Thymus (tissue), 11 donors: ENCODE data around the gene THRB. TPM values are rescaled to one million over a fixed set of nuclear protein-coding genes. Genes with fewer than 3 reads are reported as not detected.
"Not testable (repeated sequence)": the region's sequence is repeated elsewhere in the genome, so short reads cannot be mapped to it uniquely, and the experiment has no call there.

Source experiments
- DNase-seq, 9 donors: peaks; one replicate each; pipeline ENCODE4 v3.0.0-alpha.2; 2013; ENCODE audit warnings: low spot score in 9 of 9, low read depth in 6 of 9, missing footprints in 1 of 9
- H3K27ac ChIP-seq, 2 donors: one replicate each; pipeline ENCODE4 v1.5.1; 2013; ENCODE audit warnings: control low read depth in 1 of 2, low read depth in 1 of 2, low read length in 1 of 2, mild to moderate bottlenecking in 1 of 2, moderate library complexity in 1 of 2
- H3K27me3 ChIP-seq, 2 donors: one replicate each; pipeline ENCODE4 v1.5.1; 2013; ENCODE audit warnings: low read length in 1 of 2; ENCODE audit not compliant: control insufficient read depth in 2 of 2, insufficient read depth in 1 of 2
- H3K36me3 ChIP-seq, 2 donors: one replicate each; pipeline ENCODE4 v1.5.1; 2013; ENCODE audit warnings: low read length in 1 of 2, mild to moderate bottlenecking in 1 of 2, moderate library complexity in 1 of 2; ENCODE audit not compliant: control insufficient read depth in 2 of 2, insufficient read depth in 2 of 2
- H3K4me1 ChIP-seq, 2 donors: one replicate each; pipeline ENCODE4 v1.5.1; 2013; ENCODE audit warnings: low read length in 2 of 2; ENCODE audit not compliant: control insufficient read depth in 2 of 2, insufficient read depth in 2 of 2
- H3K4me3 ChIP-seq, 2 donors: one replicate each; pipeline ENCODE4 v1.5.1; 2013; ENCODE audit warnings: low read length in 2 of 2, control low read depth in 1 of 2, mild to moderate bottlenecking in 1 of 2
- H3K9me3 ChIP-seq, 2 donors: one replicate each; pipeline ENCODE4 v1.5.1; 2013; ENCODE audit warnings: low read length in 1 of 2, mild to moderate bottlenecking in 1 of 2; ENCODE audit not compliant: control insufficient read depth in 2 of 2, insufficient read depth in 1 of 2
- WGBS: extraction: QIAGEN DNeasy Blood & Tissue Kit; methylation state at CpG from one replicate; pipeline ENCODE4 v1.1.7; 2013; 5-methylcytosine and 5-hydroxymethylcytosine counted together
- polyA plus RNA-seq: library from polyadenylated mRNA; stranded (reverse); fragments of 200-250 nt; gene quantifications from one replicate; pipeline ENCODE4 v1.2.3, GENCODE V29; 2013
- total RNA-seq: library from RNA; stranded (reverse); fragments of 120-200 nt; gene quantifications from one replicate; pipeline ENCODE4 v1.2.4, GENCODE V29; 2013
- donor health status: healthy.

THRB gene
- total and polyA plus RNA-seq, 2 donors = 2.2 to 3.5 TPM

DNA sequence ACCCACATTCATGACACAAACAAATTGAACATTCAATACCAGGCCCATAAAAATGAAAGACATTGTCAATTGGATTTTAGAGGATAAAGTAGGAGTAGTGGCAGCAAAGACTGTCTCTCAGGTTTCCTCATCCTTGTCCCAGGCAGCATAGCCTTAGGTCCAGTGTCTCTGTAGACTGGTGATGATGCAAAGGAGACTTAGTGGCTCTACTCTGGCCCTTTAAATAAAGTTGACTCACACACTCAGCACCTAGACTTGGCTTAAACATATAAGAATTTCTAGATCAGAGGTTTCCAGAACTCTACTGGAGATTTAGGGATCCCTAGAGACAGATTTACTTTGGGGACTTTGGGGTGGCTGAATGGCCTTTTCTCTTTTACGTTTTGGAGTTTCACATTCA lies 382.9 kb downstream of the THRB start:
- Histone ChIP-seq H3K27ac (no peak overlapping the region), H3K36me3 (no peaks in the 10 kb centered on the region), H3K9me3 (no peaks in the 10 kb centered on the region), H3K27me3 (no peaks in the 10 kb centered on the region), H3K4me3 (no peak overlapping the region), H3K4me1 (no peaks in the 10 kb centered on the region)
- WGBS = 86% methylated on average over 1 of the region's 1 CpG
- DNase-seq = no peak

DNA sequence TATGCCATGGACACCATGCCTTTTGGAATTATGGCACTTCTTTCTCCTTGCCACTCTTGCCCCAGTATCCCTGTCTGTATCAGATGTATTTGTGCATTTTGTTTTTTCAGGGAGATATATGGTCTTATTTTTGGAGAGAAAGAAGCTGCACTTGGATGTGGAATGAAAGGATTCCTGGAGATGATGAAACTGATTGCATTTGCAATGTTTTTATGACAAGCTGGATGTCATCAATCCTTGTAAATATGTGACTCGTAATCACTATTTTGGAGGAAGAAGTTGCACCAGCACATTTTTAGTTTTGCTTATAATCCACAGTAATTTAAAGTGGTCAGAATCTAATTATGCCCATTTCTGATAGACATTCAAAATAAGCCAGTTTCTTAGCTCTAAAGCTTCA lies 384.6 kb downstream of the THRB start:
- Histone ChIP-seq H3K36me3 (no peaks in the 10 kb centered on the region), H3K4me3 (no peak overlapping the region), H3K4me1 (no peaks in the 10 kb centered on the region), H3K9me3 (no peaks in the 10 kb centered on the region), H3K27ac (no peak overlapping the region), H3K27me3 (no peaks in the 10 kb centered on the region)
- DNase-seq = no peak
- 91% methylated on average over 1 of the region's 1 CpG for WGBS

DNA sequence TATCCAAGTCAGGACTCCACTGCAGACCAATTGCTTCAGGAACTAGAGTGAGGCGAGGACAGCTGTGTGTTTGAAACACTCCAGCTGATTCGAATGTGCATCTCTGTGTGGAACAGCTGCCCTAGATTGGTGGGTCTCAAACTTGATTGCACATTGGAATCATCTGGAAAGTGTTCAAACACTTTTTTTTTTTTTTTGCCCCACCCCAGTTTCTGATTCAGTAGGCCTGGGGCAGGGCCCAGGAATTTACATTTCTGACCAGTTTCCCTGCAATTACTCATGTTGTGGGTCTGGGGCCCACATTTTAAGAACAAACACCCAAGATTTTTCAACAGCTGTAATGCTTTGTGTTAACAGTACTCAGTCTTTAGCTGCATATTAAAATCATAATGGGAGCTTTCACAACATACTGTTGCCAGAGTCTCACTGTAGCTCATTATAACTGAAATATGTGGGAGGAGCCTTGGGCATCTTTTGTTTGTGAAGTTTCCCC lies 392.9 kb downstream of the THRB start:
- DNase-seq = no peak
- Histone ChIP-seq H3K9me3 (no peaks in the 10 kb centered on the region), H3K36me3 (no peaks in the 10 kb centered on the region), H3K27me3 (no peaks in the 10 kb centered on the region), H3K27ac (no peak overlapping the region), H3K4me3 (no peak overlapping the region), H3K4me1 (no peaks in the 10 kb centered on the region)
- WGBS = 95% methylated on average over 2 of the region's 2 CpGs

DNA sequence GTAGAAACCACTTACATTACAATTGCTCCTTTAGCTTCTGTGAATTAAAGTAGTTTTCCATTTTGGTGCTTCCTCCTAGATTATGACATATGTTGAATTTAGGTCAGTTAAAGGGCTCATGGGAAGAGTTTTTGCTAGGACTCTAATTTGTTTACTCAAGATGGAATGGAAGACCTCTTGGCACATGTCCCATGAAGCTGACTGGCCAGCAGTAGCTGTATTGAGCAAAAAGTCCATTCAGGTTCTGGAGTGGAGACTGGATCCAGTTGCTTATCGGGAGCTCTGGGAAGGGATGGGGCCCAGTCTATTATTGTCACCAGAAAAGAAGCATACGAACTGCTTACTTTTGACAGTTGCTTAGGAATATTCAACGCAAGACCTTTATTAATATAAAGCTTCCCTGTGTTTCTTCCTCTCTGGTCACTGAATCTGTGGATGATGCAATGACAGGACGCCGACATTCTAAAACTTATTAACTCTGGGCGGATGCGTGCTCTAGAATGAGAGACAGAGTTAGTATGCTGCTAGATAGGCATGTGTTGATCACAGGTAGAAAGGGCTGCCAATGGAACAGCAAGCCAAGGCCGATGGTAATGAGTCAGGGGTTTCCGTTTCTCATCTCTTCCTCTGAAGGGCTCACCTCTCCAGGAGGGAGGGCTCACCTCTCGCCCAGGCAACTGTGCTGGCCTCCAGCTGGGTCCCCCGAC lies 393.8 kb downstream of the THRB start:
- Histone ChIP-seq H3K36me3 (no peaks in the 10 kb centered on the region), H3K4me3 (no peak overlapping the region), H3K27ac (no peak overlapping the region), H3K9me3 (no peaks in the 10 kb centered on the region), H3K4me1 (no peaks in the 10 kb centered on the region), H3K27me3 (no peaks in the 10 kb centered on the region)
- WGBS = 95% methylated on average over 11 of the region's 11 CpGs
- DNase-seq = no peak

DNA sequence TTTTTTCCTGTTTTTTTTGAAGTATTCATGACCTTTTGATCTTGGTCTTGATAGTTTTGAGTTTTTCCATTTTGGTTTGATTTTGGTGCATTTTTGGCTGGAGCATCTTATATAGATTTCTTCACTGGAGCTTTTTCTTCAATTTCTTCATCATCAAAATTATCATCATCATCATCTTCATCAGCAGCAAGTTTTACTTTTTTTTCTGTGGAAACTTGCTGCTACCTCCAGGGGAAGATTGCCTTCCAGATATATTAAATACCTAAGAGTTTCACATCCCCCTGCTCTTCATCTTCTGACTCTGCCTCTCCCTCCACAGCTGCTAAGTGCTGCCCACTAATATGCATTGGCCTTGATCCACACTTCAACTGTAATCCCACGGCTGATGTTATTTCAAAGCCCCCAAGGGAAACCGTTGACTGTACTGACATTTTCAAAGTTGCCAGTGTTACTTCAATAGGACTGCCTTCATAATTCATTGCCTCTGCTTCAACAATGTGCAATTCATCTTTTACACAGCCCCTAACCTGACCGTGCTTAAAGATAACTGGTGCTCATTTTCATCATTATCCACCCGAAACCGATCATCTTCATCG lies 397.9 kb downstream of the THRB start:
- H3K27me3 ChIP-seq = no peaks in the 10 kb centered on the region
- no peak overlapping the region for H3K4me3 ChIP-seq
- no peak overlapping the region for H3K27ac ChIP-seq
- H3K9me3 ChIP-seq = no peaks in the 10 kb centered on the region
- no peaks in the 10 kb centered on the region for H3K4me1 ChIP-seq
- 94% methylated on average over 6 of the region's 6 CpGs for WGBS
- no peak for DNase-seq
- no peaks in the 10 kb centered on the region for H3K36me3 ChIP-seq

DNA sequence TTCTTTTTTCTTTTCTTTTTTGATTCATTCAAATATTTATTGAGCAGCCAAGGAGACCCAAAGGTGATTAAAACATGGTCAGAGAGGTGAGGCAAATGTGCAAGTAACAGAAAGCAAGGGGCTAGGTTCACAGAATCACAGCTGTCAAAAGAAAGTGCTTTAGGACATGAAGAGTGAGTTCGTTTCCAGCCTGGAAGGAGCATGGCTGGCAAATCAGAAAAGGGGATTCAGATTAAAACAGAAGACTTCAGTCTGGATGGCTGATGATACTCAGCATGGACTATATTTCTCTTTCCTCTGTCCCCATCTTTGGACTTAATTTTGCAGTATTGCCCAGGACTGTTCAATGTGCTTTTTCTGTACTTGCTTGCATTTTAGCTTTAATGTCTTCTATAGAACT lies 398.4 kb downstream of the THRB start:
- Histone ChIP-seq H3K9me3 (no peaks in the 10 kb centered on the region), H3K4me3 (no peak overlapping the region), H3K36me3 (no peaks in the 10 kb centered on the region), H3K4me1 (no peaks in the 10 kb centered on the region), H3K27me3 (no peaks in the 10 kb centered on the region), H3K27ac (no peak overlapping the region)
- DNase-seq = no peak
- 87% methylated on average over 1 of the region's 1 CpG for WGBS

DNA sequence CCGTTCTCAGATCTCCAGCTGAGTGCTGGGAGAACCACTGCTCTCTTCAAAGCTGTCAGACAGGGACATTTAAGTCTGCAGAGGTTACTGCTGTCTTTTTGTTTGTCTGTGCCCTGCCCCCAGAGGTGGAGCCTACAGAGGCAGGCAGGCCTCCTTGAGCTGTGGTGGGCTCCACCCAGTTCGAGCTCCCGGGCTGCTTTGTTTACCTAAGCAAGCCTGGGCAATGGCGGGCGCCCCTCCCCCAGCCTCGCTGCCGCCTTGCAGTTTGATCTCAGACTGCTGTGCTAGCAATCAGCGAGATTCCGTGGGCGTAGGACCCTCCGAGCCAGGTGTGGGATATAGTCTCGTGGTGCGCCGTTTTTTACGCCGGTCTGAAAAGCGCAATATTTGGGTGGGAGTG lies 399.8 kb downstream of the THRB start:
- H3K4me1 ChIP-seq, H3K36me3 ChIP-seq, DNase-seq, H3K27me3 ChIP-seq, H3K27ac ChIP-seq, H3K9me3 ChIP-seq, H3K4me3 ChIP-seq: not testable (repeated sequence)
- WGBS = 80% methylated on average over 16 of the region's 17 CpGs

DNA sequence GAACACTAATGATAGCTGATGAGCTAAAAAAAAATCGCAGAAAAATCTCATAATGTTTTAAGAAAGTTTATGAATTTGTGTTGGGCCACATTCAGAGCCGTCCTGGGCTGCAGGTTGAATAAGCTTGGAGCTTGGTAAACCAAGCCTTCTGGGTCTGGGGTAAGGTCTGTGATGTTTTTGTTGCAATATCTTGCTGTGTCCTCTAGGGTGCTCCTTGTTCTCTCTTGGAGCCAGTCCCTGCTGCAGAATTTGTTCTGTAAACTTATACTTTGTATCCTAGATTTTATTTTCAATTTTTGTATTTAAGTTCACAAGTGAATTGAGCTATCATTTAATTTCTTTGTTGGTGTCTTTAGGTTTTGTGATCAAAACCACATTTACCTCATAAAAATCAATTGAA lies 405.9 kb downstream of the THRB start:
- DNase-seq = no peak
- Histone ChIP-seq H3K9me3 (no peaks in the 10 kb centered on the region), H3K4me1 (no peaks in the 10 kb centered on the region), H3K4me3 (no peak overlapping the region), H3K27me3 (no peaks in the 10 kb centered on the region), H3K27ac (no peak overlapping the region), H3K36me3 (no peaks in the 10 kb centered on the region)
- 73% methylated on average over 2 of the region's 2 CpGs for WGBS

DNA sequence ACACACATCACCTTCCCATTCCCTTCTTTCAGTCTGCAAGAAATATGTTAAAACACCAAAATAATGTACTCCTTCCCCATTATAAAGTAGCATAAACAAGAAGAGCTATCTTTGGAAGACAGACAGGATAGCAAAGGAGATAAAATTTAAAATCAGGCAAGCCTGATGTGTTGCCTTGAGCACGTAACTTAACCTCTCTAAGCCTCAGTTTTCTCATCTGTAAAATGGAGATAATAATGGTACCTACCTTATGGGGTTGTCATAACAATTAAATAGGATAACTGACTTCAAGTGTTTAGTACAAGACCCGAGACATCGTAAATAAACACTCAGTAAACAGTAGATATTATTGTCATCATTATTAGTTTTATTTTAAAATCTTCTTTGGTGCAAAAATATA lies 407.2 kb downstream of the THRB start:
- Histone ChIP-seq H3K27me3 (no peaks in the 10 kb centered on the region), H3K27ac (no peak overlapping the region)
- 94% methylated on average over 3 of the region's 3 CpGs for WGBS

More for the DNA sequence above, 407.2 kb downstream of the THRB start:
- H3K36me3 ChIP-seq = no peaks in the 10 kb centered on the region
- no peak for DNase-seq
- H3K4me3 ChIP-seq = no peak overlapping the region
- no peaks in the 10 kb centered on the region for H3K9me3 ChIP-seq
- no peaks in the 10 kb centered on the region for H3K4me1 ChIP-seq
